H9 (cell line): ENCODE data around the gene HSP90B1. TPM values are rescaled to one million over a fixed set of nuclear protein-coding genes. Genes with fewer than 3 reads are reported as not detected.

ENCODE experiments used
- DNase-seq: peaks from one replicate; pipeline ENCODE4 v3.0.0-alpha.2; 2017
- H2AFZ ChIP-seq: one replicate; pipeline ENCODE4 v1.6.1; 2013; ENCODE audit warnings: mild to moderate bottlenecking, low read length, control low read depth, moderate library complexity
- H2AK5ac ChIP-seq: 2 replicates; pipeline ENCODE4 v1.6.1; 2013; ENCODE audit warnings: low read length, control low read depth, mixed read lengths; ENCODE audit not compliant: insufficient read length
- H2BK120ac ChIP-seq: one replicate; pipeline ENCODE4 v1.6.1; 2013; ENCODE audit warnings: low read depth, mild to moderate bottlenecking, low read length, control low read depth, inconsistent platforms; ENCODE audit not compliant: poor library complexity, severe bottlenecking
- H2BK12ac ChIP-seq: 2 replicates; pipeline ENCODE4 v1.6.1; 2013; ENCODE audit warnings: low read length, control low read depth, mixed read lengths, low read depth; ENCODE audit not compliant: insufficient read length
- H2BK15ac ChIP-seq: 2 replicates; pipeline ENCODE4 v1.6.1; 2013; ENCODE audit warnings: low read depth, low read length, control low read depth
- H2BK20ac ChIP-seq: one replicate; pipeline ENCODE4 v1.6.1; 2013; ENCODE audit warnings: low read depth, mild to moderate bottlenecking, low read length, control low read depth, inconsistent platforms; ENCODE audit not compliant: poor library complexity, severe bottlenecking
- H2BK5ac ChIP-seq: 2 replicates; pipeline ENCODE4 v1.6.1; 2013; ENCODE audit warnings: low read length, control low read depth, mixed read lengths; ENCODE audit not compliant: insufficient read length
- H3K14ac ChIP-seq: 2 replicates; pipeline ENCODE4 v1.6.1; 2013; ENCODE audit warnings: low read length, control low read depth; ENCODE audit not compliant: insufficient read depth
- H3K18ac ChIP-seq: 2 replicates; pipeline ENCODE4 v1.6.1; 2013; ENCODE audit warnings: low read depth, mild to moderate bottlenecking, mixed read lengths, low read length, control low read depth; ENCODE audit not compliant: insufficient read length
- H3K23ac ChIP-seq: 2 replicates; pipeline ENCODE4 v1.6.1; 2013; ENCODE audit warnings: low read length, control low read depth, mixed read lengths, low read depth; ENCODE audit not compliant: insufficient read length
- H3K23me2 ChIP-seq: 2 replicates; pipeline ENCODE4 v1.6.1; 2013; ENCODE audit warnings: low read depth, mild to moderate bottlenecking, mixed read lengths, low read length, control low read depth; ENCODE audit not compliant: insufficient read length, poor library complexity, severe bottlenecking
- H3K27ac ChIP-seq: 2 replicates; pipeline ENCODE4 v1.5.1; 2013; ENCODE audit warnings: low read length, control low read depth, mixed read lengths, low read depth; ENCODE audit not compliant: insufficient read length
- H3K27me3 ChIP-seq: 2 replicates; pipeline ENCODE4 v1.6.1; 2013; ENCODE audit warnings: low read length, control low read depth, inconsistent platforms; ENCODE audit not compliant: insufficient read depth
- H3K4ac ChIP-seq: 2 replicates; pipeline ENCODE4 v1.6.1; 2013; ENCODE audit warnings: low read depth, mild to moderate bottlenecking, control low read depth, inconsistent platforms, low read length, moderate library complexity
- H3K4me1 ChIP-seq: 2 replicates; pipeline ENCODE4 v1.6.1; 2013; ENCODE audit warnings: low read length, control low read depth, inconsistent platforms; ENCODE audit not compliant: insufficient read depth
- H3K4me2 ChIP-seq: 2 replicates; pipeline ENCODE4 v1.6.1; 2013; ENCODE audit warnings: low read length, control low read depth, mixed read lengths; ENCODE audit not compliant: insufficient read length, insufficient read depth
- H3K56ac ChIP-seq: 2 replicates; pipeline ENCODE4 v1.6.1; 2013; ENCODE audit warnings: low read depth, mild to moderate bottlenecking, mixed read lengths, low read length, control low read depth; ENCODE audit not compliant: insufficient read length
- H3K79me1 ChIP-seq: 2 replicates; pipeline ENCODE4 v1.6.1; 2013; ENCODE audit warnings: low read depth, mild to moderate bottlenecking, moderate library complexity, low read length, control low read depth, inconsistent platforms; ENCODE audit not compliant: insufficient read depth, poor library complexity, severe bottlenecking
- H3K79me2 ChIP-seq: 2 replicates; pipeline ENCODE4 v1.6.1; 2013; ENCODE audit warnings: low read length, control low read depth, inconsistent platforms; ENCODE audit not compliant: insufficient read depth
- H3K9ac ChIP-seq: 2 replicates; pipeline ENCODE4 v1.6.1; 2013; ENCODE audit warnings: low read length, control low read depth, mixed read lengths; ENCODE audit not compliant: insufficient read length; ENCODE audit errors: extremely low read depth
- H3K9me3 ChIP-seq: one replicate; pipeline ENCODE4 v1.6.1; 2013; ENCODE audit warnings: low read depth, low read length, inconsistent platforms; ENCODE audit not compliant: control insufficient read depth
- H3T11ph ChIP-seq: one replicate; pipeline ENCODE4 v1.6.1; 2013; ENCODE audit warnings: mild to moderate bottlenecking, low read length, control low read depth, inconsistent platforms
- H4K20me1 ChIP-seq: one replicate; pipeline ENCODE4 v1.6.1; 2013; ENCODE audit not compliant: control insufficient read depth, insufficient read length, insufficient read depth
- H4K5ac ChIP-seq: 2 replicates; pipeline ENCODE4 v1.6.1; 2013; ENCODE audit warnings: low read depth, mild to moderate bottlenecking, mixed read lengths, low read length, control low read depth; ENCODE audit not compliant: insufficient read length
- H4K8ac ChIP-seq: replicated peaks from 2 replicates; pipeline ENCODE4 v1.6.1; 2013; ENCODE audit warnings: low read length, control low read depth, mixed read lengths, low read depth; ENCODE audit not compliant: insufficient read length
- H4K91ac ChIP-seq: 2 replicates; pipeline ENCODE4 v1.6.1; 2013; ENCODE audit warnings: low read depth, mild to moderate bottlenecking, moderate library complexity, mixed read lengths, low read length, control low read depth; ENCODE audit not compliant: insufficient read length
- H3K27ac Mint-ChIP-seq, 3 experiments: 2 replicates in 2 of 3; 3 replicates in 1 of 3; pipeline ENCODE4 v1.8.0; 2020 to 2021; ENCODE audit warnings: mixed read lengths in 3 of 3, mild to moderate bottlenecking in 1 of 3, moderate library complexity in 1 of 3
- H3K27me3 Mint-ChIP-seq: 2 replicates; pipeline ENCODE4 v1.8.0; 2021; ENCODE audit warnings: low read depth, mild to moderate bottlenecking, moderate library complexity, mixed read lengths
- H3K36me3 Mint-ChIP-seq, 3 experiments: 2 replicates in 2 of 3; 3 replicates in 1 of 3; pipeline ENCODE4 v1.8.0; 2020 to 2021; ENCODE audit warnings: low read depth in 3 of 3, mixed read lengths in 3 of 3; ENCODE audit not compliant: insufficient read depth in 1 of 3
- H3K4me1 Mint-ChIP-seq, 2 experiments: 2 replicates each; pipeline ENCODE4 v1.8.0; 2020; ENCODE audit warnings: mixed read lengths in 2 of 2
- H3K4me3 Mint-ChIP-seq, 2 experiments: 2 replicates in 1 of 2; 3 replicates in 1 of 2; pipeline ENCODE4 v1.8.0; 2020 to 2021; ENCODE audit warnings: mild to moderate bottlenecking in 2 of 2, mixed read lengths in 2 of 2, moderate library complexity in 1 of 2
- H3K9me3 Mint-ChIP-seq, 2 experiments: 2 replicates in 1 of 2; 3 replicates in 1 of 2; pipeline ENCODE4 v1.8.0; 2020; ENCODE audit warnings: mild to moderate bottlenecking in 2 of 2, mixed read lengths in 2 of 2, moderate library complexity in 1 of 2
- WGBS: extraction: QIAGEN DNeasy Blood & Tissue Kit; methylation state at CpG from one replicate; pipeline ENCODE4 v1.1.7; 2013; ENCODE audit warnings: missing lambda C conversion rate, low lambda C conversion rate, mixed read lengths; ENCODE audit not compliant: insufficient read length; ENCODE audit errors: extremely low coverage; 5-methylcytosine and 5-hydroxymethylcytosine counted together
- total RNA-seq: library from RNA; stranded (reverse); gene quantifications from 2 replicates; pipeline ENCODE4 v1.2.1, GENCODE V29; 2021
- TF ChIP-seq, protein P1 (sequence below): fragments of 200-600 bp; sonication (generic); conservative IDR thresholded peaks from 3 replicates; pipeline ENCODE4 v1.8.0; 2021; ENCODE audit warnings: antibody characterized with exemption, mild to moderate bottlenecking

The HSP90B1 gene
- total RNA-seq, 1 experiment from 2014 or later = 737 TPM

DNA sequence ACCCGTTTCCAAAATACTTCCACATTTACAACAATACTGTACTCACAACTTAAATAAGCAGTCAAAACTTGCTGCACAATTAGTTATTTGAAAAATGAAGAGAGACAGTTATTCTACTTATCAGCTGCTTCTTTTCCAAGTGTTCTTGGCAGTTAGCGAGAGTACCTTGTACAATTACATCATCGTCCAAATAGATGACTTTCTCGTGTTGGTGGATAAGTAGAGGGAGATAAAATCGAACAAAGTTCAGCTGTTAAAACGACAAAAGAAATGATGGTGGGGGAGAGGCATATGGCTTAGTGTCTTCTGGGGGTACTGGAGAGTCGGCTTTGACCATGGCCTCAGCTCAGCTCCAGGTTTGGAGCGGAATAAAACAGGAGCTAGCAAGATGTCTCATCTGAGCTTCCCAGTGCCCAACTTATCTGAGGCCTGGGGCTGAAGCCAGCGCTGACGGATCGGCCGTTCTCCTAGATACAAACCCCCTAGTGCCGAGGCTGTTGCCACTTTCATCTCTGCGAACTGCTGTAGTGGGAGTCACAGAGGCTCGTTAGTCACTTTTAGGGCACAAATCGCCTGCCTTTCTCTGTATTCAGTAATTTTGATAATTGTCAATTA lies 67.2 kb downstream of the HSP90B1 start:
- Mint-ChIP-seq H3K27me3 (no peaks in the 10 kb centered on the region; the same call in 1 of the 2 replicates), H3K4me3 (no peak overlapping the region), H3K4me1 (peaks cover 0 to 2% of the 10 kb centered on the region in 2 experiments; a peak in 1 of 4 replicates), H3K27ac (no peak overlapping the region), H3K9me3 (no peaks in the 10 kb centered on the region), H3K36me3 (no peaks in the 10 kb centered on the region)
- no peak overlapping the region for H3K4ac ChIP-seq
- no CpG with 5 or more reads among the region's 16 CpGs for WGBS
- TF ChIP-seq, protein P1, sequence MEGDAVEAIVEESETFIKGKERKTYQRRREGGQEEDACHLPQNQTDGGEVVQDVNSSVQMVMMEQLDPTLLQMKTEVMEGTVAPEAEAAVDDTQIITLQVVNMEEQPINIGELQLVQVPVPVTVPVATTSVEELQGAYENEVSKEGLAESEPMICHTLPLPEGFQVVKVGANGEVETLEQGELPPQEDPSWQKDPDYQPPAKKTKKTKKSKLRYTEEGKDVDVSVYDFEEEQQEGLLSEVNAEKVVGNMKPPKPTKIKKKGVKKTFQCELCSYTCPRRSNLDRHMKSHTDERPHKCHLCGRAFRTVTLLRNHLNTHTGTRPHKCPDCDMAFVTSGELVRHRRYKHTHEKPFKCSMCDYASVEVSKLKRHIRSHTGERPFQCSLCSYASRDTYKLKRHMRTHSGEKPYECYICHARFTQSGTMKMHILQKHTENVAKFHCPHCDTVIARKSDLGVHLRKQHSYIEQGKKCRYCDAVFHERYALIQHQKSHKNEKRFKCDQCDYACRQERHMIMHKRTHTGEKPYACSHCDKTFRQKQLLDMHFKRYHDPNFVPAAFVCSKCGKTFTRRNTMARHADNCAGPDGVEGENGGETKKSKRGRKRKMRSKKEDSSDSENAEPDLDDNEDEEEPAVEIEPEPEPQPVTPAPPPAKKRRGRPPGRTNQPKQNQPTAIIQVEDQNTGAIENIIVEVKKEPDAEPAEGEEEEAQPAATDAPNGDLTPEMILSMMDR = no peak
- no peak for DNase-seq
- no peak overlapping the region for H3K18ac ChIP-seq
- no peak overlapping the region for H2BK5ac ChIP-seq
- no peak overlapping the region for H3K27ac ChIP-seq
- H3K9me3 ChIP-seq = no peaks in the 10 kb centered on the region
- no peak overlapping the region for H2BK20ac ChIP-seq
- no peaks in the 10 kb centered on the region for H3K79me2 ChIP-seq
- no peak overlapping the region for H3T11ph ChIP-seq
- no peak overlapping the region for H4K91ac ChIP-seq
- no peak overlapping the region for H2AK5ac ChIP-seq
- no peak overlapping the region for H4K8ac ChIP-seq
- no peak overlapping the region for H3K14ac ChIP-seq
- H2BK120ac ChIP-seq = no peak overlapping the region
- no peak overlapping the region for H3K9ac ChIP-seq
- no peaks in the 10 kb centered on the region for H3K4me1 ChIP-seq
- no peak overlapping the region for H3K56ac ChIP-seq
- no peaks in the 10 kb centered on the region for H3K27me3 ChIP-seq
- H2BK15ac ChIP-seq = no peak overlapping the region
- no peaks in the 10 kb centered on the region for H3K23me2 ChIP-seq
- no peak overlapping the region for H3K23ac ChIP-seq
- no peak overlapping the region for H4K5ac ChIP-seq
- no peaks in the 10 kb centered on the region for H3K79me1 ChIP-seq
- H4K20me1 ChIP-seq = no peaks in the 10 kb centered on the region
- no peak overlapping the region for H2BK12ac ChIP-seq
- no peak overlapping the region for H2AFZ ChIP-seq
- H3K4me2 ChIP-seq = no peak overlapping the region

Other genes starting within 250 kb of the HSP90B1 start
- 13.3 and 13.6 TPM in 2 replicates for gene NT5DC3, start 89.2 kb upstream of the HSP90B1 start, total RNA-seq
- gene TDG, start 35.5 kb downstream of the HSP90B1 start, total RNA-seq = 70.3 and 72.4 TPM in 2 replicates
- 2.9 and 3.8 TPM in 2 replicates for gene GLT8D2, start 119.8 kb downstream of the HSP90B1 start, total RNA-seq
- gene HCFC2, start 134.1 kb downstream of the HSP90B1 start, total RNA-seq = 1.4 and 1.9 TPM in 2 replicates
- gene NFYB, start 207.8 kb downstream of the HSP90B1 start, total RNA-seq = 52.1 and 52.5 TPM in 2 replicates